ENCODE results near the gene ROR1.

GRCh38 chr1:64059556-64059955 lies 285.7 kb downstream of the ROR1 start:
- TF ChIP-seq CTCF (IDR thresholded peaks at IDR 0.05) (no peak), TEAD4 (CRISPR knock-in tag; IDR thresholded peaks at IDR 0.05) (no peak), RELA (CRISPR knock-in tag; IDR thresholded peaks at IDR 0.05; ENCODE audit: borderline replicate concordance) (no peak), FOXK1 (CRISPR knock-in tag; IDR thresholded peaks at IDR 0.05) (no peak), NR3C1 (CRISPR knock-in tag; conservative IDR thresholded peaks at IDR 0.05; ENCODE audit: low read depth) (no peak), ZNF121 (CRISPR knock-in tag; IDR thresholded peaks at IDR 0.05) (no peak), ZMAT4 (CRISPR knock-in tag; IDR thresholded peaks at IDR 0.05) (no peak), CREB1 (CRISPR knock-in tag; IDR thresholded peaks at IDR 0.05) (no peak)
- TF ChIP-seq, protein P1, sequence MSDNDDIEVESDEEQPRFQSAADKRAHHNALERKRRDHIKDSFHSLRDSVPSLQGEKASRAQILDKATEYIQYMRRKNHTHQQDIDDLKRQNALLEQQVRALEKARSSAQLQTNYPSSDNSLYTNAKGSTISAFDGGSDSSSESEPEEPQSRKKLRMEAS (CRISPR knock-in tag; IDR thresholded peaks at IDR 0.05), result no peak
- TF ChIP-seq, protein P2, sequence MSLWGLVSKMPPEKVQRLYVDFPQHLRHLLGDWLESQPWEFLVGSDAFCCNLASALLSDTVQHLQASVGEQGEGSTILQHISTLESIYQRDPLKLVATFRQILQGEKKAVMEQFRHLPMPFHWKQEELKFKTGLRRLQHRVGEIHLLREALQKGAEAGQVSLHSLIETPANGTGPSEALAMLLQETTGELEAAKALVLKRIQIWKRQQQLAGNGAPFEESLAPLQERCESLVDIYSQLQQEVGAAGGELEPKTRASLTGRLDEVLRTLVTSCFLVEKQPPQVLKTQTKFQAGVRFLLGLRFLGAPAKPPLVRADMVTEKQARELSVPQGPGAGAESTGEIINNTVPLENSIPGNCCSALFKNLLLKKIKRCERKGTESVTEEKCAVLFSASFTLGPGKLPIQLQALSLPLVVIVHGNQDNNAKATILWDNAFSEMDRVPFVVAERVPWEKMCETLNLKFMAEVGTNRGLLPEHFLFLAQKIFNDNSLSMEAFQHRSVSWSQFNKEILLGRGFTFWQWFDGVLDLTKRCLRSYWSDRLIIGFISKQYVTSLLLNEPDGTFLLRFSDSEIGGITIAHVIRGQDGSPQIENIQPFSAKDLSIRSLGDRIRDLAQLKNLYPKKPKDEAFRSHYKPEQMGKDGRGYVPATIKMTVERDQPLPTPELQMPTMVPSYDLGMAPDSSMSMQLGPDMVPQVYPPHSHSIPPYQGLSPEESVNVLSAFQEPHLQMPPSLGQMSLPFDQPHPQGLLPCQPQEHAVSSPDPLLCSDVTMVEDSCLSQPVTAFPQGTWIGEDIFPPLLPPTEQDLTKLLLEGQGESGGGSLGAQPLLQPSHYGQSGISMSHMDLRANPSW (CRISPR knock-in tag; conservative IDR thresholded peaks at IDR 0.05; ENCODE audit: low read depth), result no peak
- TF ChIP-seq, protein P3, sequence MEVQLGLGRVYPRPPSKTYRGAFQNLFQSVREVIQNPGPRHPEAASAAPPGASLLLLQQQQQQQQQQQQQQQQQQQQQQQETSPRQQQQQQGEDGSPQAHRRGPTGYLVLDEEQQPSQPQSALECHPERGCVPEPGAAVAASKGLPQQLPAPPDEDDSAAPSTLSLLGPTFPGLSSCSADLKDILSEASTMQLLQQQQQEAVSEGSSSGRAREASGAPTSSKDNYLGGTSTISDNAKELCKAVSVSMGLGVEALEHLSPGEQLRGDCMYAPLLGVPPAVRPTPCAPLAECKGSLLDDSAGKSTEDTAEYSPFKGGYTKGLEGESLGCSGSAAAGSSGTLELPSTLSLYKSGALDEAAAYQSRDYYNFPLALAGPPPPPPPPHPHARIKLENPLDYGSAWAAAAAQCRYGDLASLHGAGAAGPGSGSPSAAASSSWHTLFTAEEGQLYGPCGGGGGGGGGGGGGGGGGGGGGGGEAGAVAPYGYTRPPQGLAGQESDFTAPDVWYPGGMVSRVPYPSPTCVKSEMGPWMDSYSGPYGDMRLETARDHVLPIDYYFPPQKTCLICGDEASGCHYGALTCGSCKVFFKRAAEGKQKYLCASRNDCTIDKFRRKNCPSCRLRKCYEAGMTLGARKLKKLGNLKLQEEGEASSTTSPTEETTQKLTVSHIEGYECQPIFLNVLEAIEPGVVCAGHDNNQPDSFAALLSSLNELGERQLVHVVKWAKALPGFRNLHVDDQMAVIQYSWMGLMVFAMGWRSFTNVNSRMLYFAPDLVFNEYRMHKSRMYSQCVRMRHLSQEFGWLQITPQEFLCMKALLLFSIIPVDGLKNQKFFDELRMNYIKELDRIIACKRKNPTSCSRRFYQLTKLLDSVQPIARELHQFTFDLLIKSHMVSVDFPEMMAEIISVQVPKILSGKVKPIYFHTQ (CRISPR knock-in tag; IDR thresholded peaks at IDR 0.05), result no peak
- TF ChIP-seq, protein P4, sequence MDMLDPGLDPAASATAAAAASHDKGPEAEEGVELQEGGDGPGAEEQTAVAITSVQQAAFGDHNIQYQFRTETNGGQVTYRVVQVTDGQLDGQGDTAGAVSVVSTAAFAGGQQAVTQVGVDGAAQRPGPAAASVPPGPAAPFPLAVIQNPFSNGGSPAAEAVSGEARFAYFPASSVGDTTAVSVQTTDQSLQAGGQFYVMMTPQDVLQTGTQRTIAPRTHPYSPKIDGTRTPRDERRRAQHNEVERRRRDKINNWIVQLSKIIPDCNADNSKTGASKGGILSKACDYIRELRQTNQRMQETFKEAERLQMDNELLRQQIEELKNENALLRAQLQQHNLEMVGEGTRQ (CRISPR knock-in tag; IDR thresholded peaks at IDR 0.05), result no peak
